Parathyroid adenoma (tissue), 2 donors: ENCODE results near the gene DNASE1L3.
A peak's percentile ranks its signal among the peaks of the same experiment; 100 is the strongest.
"Not testable (repeated sequence)": the region's sequence is repeated elsewhere in the genome, so short reads cannot be mapped to it uniquely, and the experiment has no call there.

ENCODE experiments used
- H2AFZ ChIP-seq: fragments of 300-600 bp; sonication (generic); one replicate; pipeline ENCODE4 v1.7.0; 2017; ENCODE audit warnings: antibody characterized with exemption, mild to moderate bottlenecking
- H3K27ac ChIP-seq: fragments of 300-600 bp; sonication (generic); one replicate; pipeline ENCODE4 v1.7.0; 2017
- H3K27me3 ChIP-seq: fragments of 300-600 bp; sonication (generic); one replicate; pipeline ENCODE4 v1.7.0; 2017; ENCODE audit warnings: low read length; ENCODE audit not compliant: control insufficient read depth, insufficient read depth
- H3K36me3 ChIP-seq: fragments of 300-600 bp; sonication (generic); one replicate; pipeline ENCODE4 v1.7.0; 2017; ENCODE audit warnings: low read length; ENCODE audit not compliant: control insufficient read depth, insufficient read depth
- H3K4me1 ChIP-seq: fragments of 300-600 bp; sonication (generic); one replicate; pipeline ENCODE4 v1.7.0; 2017; ENCODE audit warnings: control low read depth
- H3K4me2 ChIP-seq: fragments of 300-600 bp; sonication (generic); one replicate; pipeline ENCODE4 v1.7.0; 2017; ENCODE audit warnings: low read length
- H3K4me3 ChIP-seq: fragments of 300-600 bp; sonication (generic); one replicate; pipeline ENCODE4 v1.7.0; 2017; ENCODE audit warnings: low read depth, low read length
- H3K79me2 ChIP-seq: fragments of 300-600 bp; sonication (generic); one replicate; pipeline ENCODE4 v1.7.0; 2017; ENCODE audit warnings: control low read depth
- H3K9ac ChIP-seq: fragments of 300-600 bp; sonication (generic); one replicate; pipeline ENCODE4 v1.7.0; 2017; ENCODE audit warnings: mild to moderate bottlenecking
- H3K9me3 ChIP-seq: fragments of 300-600 bp; sonication (generic); one replicate; pipeline ENCODE4 v1.7.0; 2017; ENCODE audit warnings: low read length; ENCODE audit not compliant: control insufficient read depth
- TF ChIP-seq, protein P1 (sequence below): fragments of 300-600 bp; sonication (generic); IDR thresholded peaks from one replicate; pipeline ENCODE4 v1.7.0; 2017; ENCODE audit warnings: antibody characterized with exemption, mild to moderate bottlenecking
- donor health status: primary hyperparathyroidism.

The DNASE1L3 gene

DNA sequence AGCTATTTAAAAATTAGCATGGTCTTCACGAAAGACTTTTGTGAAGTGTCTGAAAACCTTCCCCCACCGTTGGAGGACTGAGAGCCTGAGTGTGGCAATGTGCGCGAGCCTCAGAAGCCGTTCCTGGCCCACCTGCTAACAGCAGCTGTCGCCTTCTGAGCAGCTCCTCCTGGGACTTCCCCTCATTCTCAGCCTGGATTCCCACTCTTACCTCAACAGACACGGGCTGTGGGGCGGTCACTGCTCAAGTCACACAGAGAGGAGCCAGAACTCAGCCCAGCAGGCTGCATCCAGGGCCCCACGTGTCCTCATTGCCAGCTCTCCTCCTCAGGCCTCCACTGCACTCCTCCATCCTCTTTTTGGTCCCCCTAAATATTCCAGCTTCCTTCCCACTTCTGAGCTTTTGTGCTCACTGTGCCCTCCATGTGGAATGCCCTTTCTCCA, 7.8 kb downstream of the DNASE1L3 start:
- no peak overlapping the region for H3K27ac ChIP-seq
- TF ChIP-seq, protein P1, sequence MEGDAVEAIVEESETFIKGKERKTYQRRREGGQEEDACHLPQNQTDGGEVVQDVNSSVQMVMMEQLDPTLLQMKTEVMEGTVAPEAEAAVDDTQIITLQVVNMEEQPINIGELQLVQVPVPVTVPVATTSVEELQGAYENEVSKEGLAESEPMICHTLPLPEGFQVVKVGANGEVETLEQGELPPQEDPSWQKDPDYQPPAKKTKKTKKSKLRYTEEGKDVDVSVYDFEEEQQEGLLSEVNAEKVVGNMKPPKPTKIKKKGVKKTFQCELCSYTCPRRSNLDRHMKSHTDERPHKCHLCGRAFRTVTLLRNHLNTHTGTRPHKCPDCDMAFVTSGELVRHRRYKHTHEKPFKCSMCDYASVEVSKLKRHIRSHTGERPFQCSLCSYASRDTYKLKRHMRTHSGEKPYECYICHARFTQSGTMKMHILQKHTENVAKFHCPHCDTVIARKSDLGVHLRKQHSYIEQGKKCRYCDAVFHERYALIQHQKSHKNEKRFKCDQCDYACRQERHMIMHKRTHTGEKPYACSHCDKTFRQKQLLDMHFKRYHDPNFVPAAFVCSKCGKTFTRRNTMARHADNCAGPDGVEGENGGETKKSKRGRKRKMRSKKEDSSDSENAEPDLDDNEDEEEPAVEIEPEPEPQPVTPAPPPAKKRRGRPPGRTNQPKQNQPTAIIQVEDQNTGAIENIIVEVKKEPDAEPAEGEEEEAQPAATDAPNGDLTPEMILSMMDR = no peak
- no peaks in the 10 kb centered on the region for H3K79me2 ChIP-seq
- H3K27me3 ChIP-seq = no peaks in the 10 kb centered on the region
- no peak overlapping the region for H2AFZ ChIP-seq
- H3K4me1 ChIP-seq = no peaks in the 10 kb centered on the region
- no peaks in the 10 kb centered on the region for H3K9me3 ChIP-seq
- no peak overlapping the region for H3K4me3 ChIP-seq
- H3K36me3 ChIP-seq = no peaks in the 10 kb centered on the region
- H3K9ac ChIP-seq = no peak overlapping the region
- no peak overlapping the region for H3K4me2 ChIP-seq

DNA sequence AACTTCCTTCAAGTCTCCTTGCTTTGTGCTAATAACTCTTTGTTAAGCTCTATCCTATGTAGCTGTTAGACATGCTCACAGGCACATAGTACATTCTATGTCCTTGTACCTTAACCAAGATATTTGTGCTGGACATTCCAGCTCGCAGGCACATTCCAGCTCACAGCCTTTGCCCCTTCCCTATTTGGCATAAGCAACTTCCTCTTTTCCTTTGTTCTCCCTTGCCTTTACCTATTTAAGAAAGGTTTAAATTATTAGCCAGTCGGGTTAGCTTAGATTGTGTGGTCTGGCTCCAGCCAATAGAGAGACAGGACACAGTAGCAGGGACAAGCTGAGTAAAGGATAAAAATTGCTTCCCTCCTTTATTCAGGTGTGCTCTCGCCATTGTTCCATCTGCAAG, 9.3 kb downstream of the DNASE1L3 start:
- not testable (repeated sequence) for H3K4me1 ChIP-seq, H2AFZ ChIP-seq, H3K4me3 ChIP-seq, H3K9ac ChIP-seq, H3K9me3 ChIP-seq, H3K36me3 ChIP-seq, H3K27ac ChIP-seq, H3K27me3 ChIP-seq, H3K79me2 ChIP-seq, H3K4me2 ChIP-seq

DNA sequence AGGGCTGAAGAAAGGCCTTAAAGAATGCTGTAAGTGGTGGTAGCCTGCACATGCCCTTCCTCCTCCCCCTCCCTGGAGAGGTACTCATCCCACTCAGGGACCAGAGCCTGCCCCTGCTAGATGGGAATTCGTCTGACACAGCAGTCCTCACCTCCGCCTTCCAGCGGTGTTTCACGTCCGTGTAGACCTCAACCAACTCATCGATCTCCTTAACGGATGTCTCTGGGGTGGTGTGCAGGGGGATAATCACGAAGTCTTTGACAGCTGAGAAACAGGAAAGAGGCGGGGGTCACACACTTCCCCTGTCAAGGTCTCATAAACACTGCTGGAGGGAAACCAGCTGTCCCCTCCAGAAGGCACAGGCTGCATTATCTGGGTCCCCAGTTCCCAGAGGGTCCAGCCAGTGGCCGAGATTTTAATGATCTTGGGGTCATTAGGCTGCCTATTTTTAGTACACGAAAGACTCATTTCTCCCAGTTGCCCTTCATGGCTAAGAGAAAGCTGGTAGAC, 9.9 kb downstream of the DNASE1L3 start:
- Histone ChIP-seq H3K27ac (no peak overlapping the region), H3K9ac (no peak overlapping the region)
- TF ChIP-seq, protein P1 = no peak

DNA sequence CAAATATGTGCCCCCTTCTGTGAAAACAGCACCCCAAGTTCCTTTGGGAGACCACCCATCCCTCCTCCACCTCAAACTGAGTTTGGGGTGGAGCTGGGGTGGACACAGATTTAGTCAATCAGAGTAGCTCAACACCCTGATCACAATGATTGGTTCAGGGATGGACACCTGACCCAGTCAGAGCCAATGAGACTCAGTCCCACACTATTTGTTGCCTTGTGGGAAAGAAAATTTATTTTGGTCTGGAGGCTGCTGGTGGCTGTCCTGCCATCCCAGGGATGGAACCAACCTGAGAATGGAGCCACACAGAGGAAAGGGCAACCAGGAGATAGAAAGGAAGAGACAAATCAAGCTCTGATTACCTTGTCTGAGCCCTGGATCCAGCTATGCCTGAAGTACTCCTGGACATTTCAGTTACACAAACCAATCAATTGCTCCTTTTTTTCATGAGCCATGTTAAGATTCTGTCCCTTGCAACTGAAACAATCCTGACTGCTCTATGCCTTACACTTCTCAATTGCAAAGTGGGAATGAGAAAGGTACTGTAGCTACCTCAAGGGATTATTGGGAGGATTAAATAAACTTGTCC, 10.6 kb downstream of the DNASE1L3 start:
- TF ChIP-seq, protein P1 = no peak
- Histone ChIP-seq H3K27ac (no peak overlapping the region), H3K4me2 (no peak overlapping the region)

More for the DNA sequence above, 9.9 kb downstream of the DNASE1L3 start:
- Histone ChIP-seq H3K4me2 (no peak overlapping the region), H3K79me2 (no peaks in the 10 kb centered on the region), H3K9me3 (no peaks in the 10 kb centered on the region), H3K4me1 (no peaks in the 10 kb centered on the region), H3K4me3 (no peak overlapping the region), H3K27me3 (no peaks in the 10 kb centered on the region), H3K36me3 (no peaks in the 10 kb centered on the region), H2AFZ (no peak overlapping the region)

DNA sequence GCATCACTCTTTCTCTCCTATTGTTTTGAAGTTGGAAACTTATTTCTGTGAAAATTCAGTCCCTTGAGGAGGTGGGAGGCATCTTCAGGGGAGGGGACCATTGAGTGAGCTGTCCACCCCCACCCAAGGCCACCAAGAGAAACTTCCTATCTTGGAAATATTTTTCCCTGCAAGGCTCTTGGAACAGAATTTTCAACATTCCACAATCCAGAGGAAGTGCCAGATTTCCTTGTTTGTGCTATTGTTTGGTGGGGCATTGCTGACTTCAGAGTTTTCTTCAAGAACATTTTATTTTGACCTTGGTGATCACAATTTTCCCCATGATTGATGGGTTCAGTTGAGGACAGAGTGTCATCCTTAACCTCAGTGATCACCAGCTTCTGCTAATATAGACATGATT, 12.0 kb downstream of the DNASE1L3 start:
- no peak overlapping the region for H3K9ac ChIP-seq
- no peak overlapping the region for H3K4me3 ChIP-seq
- H3K27me3 ChIP-seq = no peaks in the 10 kb centered on the region
- H3K79me2 ChIP-seq = no peaks in the 10 kb centered on the region
- no peak overlapping the region for H2AFZ ChIP-seq
- TF ChIP-seq, protein P1 = no peak
- peak overlapping the region; percentile 13 for H3K27ac ChIP-seq
- H3K36me3 ChIP-seq = no peaks in the 10 kb centered on the region
- no peak overlapping the region for H3K4me2 ChIP-seq
- H3K9me3 ChIP-seq = no peaks in the 10 kb centered on the region
- no peaks in the 10 kb centered on the region for H3K4me1 ChIP-seq

More for the DNA sequence above, 10.6 kb downstream of the DNASE1L3 start:
- Histone ChIP-seq H3K4me3 (no peak overlapping the region), H3K4me1 (no peaks in the 10 kb centered on the region), H3K9ac (no peak overlapping the region), H3K36me3 (no peaks in the 10 kb centered on the region), H3K27me3 (no peaks in the 10 kb centered on the region), H3K79me2 (no peaks in the 10 kb centered on the region), H3K9me3 (no peaks in the 10 kb centered on the region), H2AFZ (no peak overlapping the region)
